Hematopoietic multipotent progenitor cell treated with erythropoietin and hydrocortisone succinate and interleukin-3 and kit ligand, for 15 days (in vitro differentiated cells): ENCODE results near the gene PARD3.

Experiments used
- DNase-seq: peaks from one replicate; pipeline ENCODE4 v3.0.0-alpha.2; 2015; ENCODE audit warnings: low spot score

The PARD3 gene

GRCh38 chr10:34689053-34689452 is 126.0 kb downstream of the PARD3 start:
- no peak for DNase-seq

DNA sequence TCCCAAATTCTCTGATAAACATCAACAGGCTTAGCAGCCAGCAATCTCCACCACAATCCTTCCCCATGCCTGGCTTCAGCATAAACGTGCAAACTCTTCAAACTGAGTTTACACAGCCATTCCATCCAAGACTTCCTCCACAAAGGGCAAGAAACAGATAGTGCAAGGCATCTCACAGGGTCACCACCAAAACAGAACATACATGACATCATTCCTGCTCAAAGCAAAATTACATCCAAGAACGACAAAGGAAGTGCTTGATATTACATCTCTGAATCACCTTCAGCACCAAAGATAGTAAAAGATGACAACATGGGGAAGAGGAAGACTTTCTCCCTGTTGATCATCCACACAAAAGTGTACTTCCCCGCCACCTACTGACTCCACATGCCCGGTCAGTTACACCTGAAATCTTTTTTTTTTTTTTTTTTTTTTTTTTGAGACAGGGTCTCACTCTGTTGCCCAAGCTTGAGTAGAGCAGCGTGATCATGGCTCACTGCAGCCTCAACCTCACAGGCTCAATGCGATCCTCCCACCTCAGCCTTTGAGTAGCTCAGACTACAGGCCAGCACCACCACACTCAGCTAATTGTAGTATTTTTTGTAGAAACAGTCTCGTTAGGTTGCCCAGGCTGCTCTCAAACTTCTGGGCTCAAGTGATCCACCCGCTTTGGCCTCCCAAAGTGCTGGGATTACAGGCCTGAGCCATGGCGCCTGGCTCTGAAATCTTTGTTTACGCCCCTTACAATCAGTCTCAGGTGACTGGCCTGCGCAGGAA is 127.5 kb downstream of the PARD3 start:
- DNase-seq, result no peak

- no peak for DNase-seq
Measured at GRCh38 chr10:34682580-34682979, 132.5 kb downstream of the PARD3 start.

DNA sequence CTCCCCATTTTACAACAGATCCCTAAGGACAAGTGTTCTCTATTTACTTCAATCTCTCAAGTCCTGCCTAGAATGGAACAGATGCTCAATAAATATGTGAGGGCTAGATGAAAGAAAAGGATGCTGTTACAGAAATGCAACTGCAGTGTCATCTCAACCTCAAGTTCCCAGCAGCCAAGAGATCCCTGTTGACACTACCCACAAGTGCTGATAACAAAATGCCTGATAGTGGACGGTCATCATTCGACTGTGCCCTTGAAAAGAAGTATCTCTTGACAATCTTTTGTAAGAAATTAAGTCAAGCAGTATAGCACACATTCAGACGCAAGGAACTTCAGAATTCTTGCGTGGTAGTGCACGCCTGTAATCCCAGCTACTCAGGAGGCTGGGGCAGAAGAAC is 133.2 kb downstream of the PARD3 start:
- no peak for DNase-seq

DNA sequence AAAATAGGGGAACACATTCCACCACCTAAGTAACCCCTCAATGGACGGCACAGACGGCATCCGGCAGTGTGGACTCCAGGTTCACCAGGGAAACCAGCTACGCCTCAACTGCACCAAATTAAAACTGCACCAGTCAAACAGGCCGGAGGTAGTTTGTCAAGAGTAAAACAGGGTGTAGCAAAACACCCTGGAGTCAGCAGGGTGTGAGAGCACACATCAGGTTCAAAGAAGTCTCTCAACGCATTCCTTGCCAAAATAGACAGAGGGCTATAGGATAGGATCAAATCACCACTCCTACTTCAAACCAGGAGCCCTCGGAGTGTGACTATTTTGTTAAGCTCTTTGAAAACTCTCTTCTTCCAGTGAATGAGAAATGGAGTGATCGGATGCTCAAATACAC is 135.9 kb downstream of the PARD3 start:
- DNase-seq, result no peak

DNA sequence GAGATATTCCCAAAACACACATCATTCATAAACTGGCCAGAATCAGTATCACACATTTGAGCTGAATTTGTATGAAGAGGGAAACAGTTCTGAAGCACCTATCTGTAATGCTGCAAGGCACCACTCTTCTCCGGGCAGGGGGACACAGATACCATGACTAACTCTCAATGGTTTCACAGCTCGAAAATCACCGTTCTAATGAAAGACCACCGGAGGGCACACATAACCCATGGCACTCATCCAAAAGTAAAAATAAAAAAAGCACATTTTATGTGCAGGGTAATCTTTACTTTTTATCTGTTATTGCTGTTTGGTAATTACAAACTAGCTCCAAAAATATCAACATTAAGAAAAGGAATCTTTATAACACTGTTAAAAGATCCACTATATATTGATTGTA is 137.5 kb downstream of the PARD3 start:
- DNase-seq, result no peak

DNA sequence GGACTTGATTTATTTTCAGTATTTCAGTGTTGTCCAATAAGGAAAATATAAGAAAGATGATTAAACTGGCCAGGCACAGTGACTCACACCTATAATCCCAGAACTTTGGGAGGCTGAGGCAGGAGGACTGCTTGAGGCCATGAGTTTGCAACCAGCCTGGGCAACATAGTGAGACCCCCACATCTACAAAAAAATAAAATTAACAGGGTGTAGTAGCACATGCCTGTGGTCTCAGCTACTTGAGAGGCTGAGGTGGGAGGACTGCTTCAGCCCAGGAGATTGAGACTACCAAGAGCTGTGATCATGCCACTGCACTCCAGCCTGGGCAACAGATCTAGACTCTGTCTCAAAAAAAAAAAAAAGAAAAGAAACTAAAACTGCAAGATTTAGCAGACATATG is 138.0 kb downstream of the PARD3 start:
- no peak for DNase-seq

DNA sequence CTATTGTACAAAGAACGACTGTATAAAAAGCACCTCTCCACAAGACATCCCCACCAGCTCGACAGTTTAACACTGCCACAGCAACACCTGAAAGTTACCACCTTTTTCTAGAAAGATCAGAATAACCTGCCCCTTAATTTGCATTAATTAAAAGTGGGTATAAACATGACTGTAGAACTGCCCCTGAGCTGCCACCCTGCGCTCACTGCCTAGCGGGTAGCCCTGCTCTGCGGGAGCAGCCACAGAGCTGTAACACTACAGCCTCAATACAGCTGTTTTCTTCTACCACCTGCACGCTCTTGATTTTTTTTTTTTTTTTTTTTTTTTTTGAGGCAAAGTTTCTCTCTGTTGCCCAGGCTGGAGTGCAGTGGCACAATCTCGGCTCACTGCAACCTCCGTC is 140.9 kb downstream of the PARD3 start:
- DNase-seq, result no peak

- DNase-seq, result no peak
Measured at GRCh38 chr10:34670081-34670480, 145.0 kb downstream of the PARD3 start.

DNA sequence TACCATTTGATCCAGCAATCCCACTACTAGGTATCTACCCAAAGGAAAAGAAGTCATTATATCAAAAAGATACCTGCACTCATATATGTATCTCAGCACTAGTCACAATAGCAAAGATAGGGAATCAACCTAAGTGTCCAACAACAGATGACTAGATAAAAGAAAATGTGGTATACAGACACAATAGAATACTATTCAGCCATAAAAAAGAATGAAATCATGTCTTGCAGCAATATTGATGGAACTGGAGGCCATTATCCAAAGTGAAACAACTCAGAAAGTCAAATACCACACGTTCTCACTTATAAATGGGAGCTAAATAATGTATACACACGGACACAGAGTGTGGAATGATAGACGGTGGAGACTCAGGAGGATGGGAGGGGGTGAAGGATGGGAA is 146.0 kb downstream of the PARD3 start:
- DNase-seq, result no peak

DNA sequence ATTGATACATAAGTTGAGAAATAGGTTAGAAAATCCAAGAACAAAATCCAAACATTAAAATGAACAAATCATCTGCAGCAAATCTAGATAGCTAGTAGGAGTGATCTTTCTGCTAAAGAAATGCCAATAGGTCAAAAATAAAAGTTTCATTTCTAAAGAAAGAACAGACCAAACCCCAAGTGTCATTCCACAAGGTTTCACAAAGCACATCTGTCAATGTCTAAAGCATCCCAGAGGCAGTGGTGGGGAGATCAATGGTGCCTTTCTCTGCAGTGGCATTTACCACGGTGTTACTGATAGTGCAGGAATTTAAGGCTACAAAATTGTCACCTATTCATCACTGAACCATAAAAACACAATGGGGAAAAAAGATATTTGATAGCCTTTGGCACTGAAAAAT is 147.9 kb downstream of the PARD3 start:
- DNase-seq, result no peak

DNA sequence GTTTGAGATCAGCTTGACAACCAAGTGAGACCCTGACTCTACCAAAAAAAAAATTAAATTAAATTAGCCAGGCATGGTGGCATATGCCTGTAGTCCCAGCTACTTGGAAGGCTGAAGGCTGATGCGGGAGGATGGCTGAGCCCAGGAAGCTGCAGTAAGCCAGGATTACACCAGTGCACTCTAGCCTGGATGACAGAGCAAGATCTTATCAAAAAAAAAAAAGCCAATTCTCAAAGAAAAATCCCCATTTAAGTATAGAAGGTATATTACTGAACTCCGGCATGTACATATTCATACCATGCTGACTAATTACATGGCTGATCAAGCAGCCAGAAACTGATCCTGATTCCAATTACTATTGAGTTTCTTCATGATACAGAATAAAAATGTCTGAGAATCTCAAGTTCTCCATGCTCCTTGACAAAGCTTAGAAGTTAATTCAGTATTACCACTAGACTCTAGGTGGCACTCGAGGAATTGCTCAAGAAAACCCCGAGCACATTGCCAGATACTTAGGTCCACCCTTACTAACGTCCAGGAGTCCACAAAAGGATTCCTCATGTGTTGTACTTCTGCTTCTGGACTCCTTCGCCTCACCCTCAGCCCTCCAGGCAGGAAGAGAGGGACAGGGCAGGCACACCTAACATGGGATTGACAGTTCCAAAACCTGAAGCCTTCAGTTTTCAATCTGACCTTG is 148.9 kb downstream of the PARD3 start:
- no peak for DNase-seq

DNA sequence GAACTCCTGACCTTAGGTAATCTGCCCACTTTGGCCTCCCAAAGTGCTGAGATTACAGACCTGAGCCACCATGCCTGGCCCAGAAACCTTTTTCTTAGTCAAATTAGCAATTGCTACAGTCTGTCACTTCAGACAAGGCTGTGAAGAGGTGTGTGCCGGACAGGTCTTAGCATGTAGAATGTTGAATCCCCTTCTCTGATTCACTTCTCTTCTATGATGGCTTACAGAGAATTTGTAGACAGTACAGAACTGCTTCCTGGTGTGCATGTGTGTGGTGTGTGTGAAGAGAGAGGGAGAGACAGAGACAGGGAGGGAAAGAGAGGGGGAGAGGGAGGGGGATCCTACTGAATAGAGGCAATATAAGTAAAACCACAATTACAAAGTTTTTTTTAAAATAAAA is 150.4 kb downstream of the PARD3 start:
- DNase-seq, result no peak

- DNase-seq, result no peak
Measured at GRCh38 chr10:34661580-34661979, 153.5 kb downstream of the PARD3 start.

DNA sequence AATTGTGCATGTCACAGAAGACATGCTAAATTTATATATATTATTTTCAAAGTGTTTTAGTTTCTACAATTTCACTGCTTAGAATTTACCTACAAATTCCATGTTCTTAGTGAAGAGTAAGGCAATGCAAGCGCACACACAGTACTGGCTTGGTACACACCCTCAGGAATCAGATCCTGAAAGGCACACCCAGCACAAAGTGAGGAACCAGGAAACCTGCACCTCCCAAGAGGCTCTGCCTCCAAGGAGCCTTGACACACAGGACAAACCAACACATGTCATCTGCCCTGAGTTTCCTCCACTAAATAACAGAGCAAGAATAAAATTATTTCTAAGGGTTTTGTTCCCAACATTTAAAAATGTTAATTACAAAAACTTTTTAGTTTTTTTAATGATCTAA is 156.2 kb downstream of the PARD3 start:
- DNase-seq, result no peak

DNA sequence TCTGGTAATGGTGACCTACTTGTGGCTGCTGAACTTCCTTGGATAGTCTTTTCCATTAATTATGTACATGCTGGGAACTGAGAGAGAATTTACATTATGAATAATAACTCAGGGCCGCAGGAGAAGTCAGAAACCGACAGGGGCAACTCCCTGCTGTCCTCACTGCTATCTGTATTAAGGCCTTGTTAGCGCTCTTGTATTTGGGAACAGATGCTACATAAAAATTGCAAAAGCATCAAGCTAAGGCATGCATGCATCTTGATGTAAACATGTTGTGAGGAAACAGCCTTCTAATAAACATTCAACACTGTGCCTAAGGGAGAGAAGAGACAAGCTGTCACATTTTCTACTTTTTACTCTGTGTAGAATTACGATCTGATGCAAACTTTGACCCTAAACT is 158.4 kb downstream of the PARD3 start:
- DNase-seq, result no peak

- DNase-seq, result peak; percentile 34
Measured at GRCh38 chr10:34655286-34656170, 159.6 kb downstream of the PARD3 start.

GRCh38 chr10:34654211-34654610 is 160.9 kb downstream of the PARD3 start:
- DNase-seq, result no peak

DNA sequence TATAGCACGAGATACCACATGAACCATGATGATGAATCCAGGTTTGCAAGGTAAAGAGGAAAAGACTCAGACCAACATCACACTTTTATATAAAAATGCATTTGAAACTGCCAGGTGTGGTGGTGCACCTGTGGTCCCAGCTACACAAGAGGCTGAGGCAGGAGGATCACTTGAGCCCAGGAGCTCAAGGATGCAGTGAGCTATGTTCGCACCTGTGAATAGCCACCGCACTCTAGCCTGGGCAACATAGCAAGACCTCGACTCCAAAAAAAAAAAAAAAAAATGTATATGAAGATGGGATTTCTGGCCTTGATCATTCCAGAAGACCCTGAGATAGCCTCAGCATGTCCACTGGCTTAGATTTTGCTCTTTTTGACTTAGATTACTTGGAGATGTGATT is 161.6 kb downstream of the PARD3 start:
- no peak for DNase-seq

GRCh38 chr10:34651416-34652195 is 163.5 kb downstream of the PARD3 start:
- no peak for DNase-seq

DNA sequence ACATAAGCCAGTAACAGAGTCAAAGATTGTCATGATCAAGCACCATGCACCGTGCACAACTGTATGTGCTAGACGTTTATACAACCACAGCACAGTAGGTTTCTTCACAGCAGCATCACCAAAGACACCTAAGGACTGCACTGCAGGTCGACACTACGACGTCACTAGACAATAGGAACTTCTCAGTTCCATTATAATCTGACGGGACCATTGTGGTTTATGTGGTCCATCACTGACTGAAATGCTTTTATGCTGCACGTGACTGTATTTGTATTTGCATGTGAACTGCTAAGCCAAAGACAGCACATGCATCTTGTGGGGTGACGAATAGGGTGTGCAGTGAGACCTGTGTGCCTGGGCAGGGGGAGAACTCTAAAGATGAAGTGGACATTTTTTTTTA is 164.9 kb downstream of the PARD3 start:
- DNase-seq, result no peak

DNA sequence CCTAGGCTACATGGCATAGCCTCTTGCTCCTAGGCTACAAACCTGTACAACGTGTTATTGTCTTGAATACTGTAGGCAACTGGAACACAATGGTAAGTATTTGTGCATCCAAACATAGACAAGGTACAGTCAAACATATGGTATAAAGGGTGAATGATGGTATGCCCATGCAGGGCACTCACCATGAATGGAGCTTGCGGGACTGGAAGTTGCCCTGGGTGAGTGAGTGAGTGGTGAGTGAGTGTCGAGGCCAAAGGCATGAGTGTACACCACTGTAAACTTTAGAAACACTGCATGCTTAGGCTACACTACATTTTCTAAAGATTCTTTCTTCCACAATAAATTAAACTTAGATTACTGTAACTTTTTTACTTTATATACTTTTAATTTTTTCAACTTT is 165.7 kb downstream of the PARD3 start:
- DNase-seq, result no peak
